Nasal cavity respiratory epithelium epithelial cell of viscerocranial mucosa (primary cell): Measurements from ENCODE around the gene TSPAN9. TPM values are rescaled to one million over a fixed set of nuclear protein-coding genes. Genes with fewer than 3 reads are reported as not detected.

Experiments
- total RNA-seq: library from RNA; depleted of rRNA; stranded (reverse); fragments of >200 nt; gene quantifications from 2 replicates; pipeline ENCODE4 v1.2.3, GENCODE V29; 2014

TSPAN9 gene
- 5.1 and 18.3 TPM in 2 replicates for total RNA-seq

GRCh38 chr12:3076730-3077571 lies at the start of gene TSPAN9:
TSS of gene TSPAN9 (plus strand) at chr12:3077379. CDS start at chr12:3201194, 123,815 bp downstream.

Other genes with a start within 250 kb of the TSPAN9 start
- gene NRIP2, start 242.3 kb upstream of the TSPAN9 start, total RNA-seq: not detected in 2 replicates
- gene TEX52, start 220.3 kb upstream of the TSPAN9 start, total RNA-seq: not detected in 2 replicates
- 0.07 and 1.0 TPM in 2 replicates for gene FOXM1, start 200.2 kb upstream of the TSPAN9 start, total RNA-seq
- 21.4 and 30.4 TPM in 2 replicates for gene RHNO1, start 200.2 kb upstream of the TSPAN9 start, total RNA-seq
- gene TULP3, start 186.5 kb upstream of the TSPAN9 start, total RNA-seq: 13.7 and 29.4 TPM in 2 replicates
- 4.4 and 5.9 TPM in 2 replicates for gene TEAD4, start 118.0 kb upstream of the TSPAN9 start, total RNA-seq